ENCODE measurements around the gene OR1J4.

DNA sequence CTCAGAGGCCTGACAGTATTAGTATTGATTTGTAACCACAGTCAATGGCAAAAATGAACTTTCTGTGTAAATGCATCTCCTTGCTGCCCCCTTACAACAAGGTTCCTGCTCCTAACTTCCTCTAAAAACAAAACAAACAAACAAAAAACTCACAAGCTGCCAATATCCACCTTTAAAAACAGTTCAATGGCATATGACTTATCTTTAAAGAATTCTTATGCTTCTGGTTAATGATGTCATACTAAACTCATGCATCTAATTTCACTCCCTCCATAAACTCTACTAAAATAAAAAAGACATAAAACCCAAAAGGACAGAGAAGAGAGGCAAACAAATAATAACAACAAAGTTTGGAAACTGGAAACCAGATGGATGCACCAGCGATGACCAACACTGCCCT lies 17.2 kb downstream of the OR1J4 start:
- TF ChIP-seq, protein P1, sequence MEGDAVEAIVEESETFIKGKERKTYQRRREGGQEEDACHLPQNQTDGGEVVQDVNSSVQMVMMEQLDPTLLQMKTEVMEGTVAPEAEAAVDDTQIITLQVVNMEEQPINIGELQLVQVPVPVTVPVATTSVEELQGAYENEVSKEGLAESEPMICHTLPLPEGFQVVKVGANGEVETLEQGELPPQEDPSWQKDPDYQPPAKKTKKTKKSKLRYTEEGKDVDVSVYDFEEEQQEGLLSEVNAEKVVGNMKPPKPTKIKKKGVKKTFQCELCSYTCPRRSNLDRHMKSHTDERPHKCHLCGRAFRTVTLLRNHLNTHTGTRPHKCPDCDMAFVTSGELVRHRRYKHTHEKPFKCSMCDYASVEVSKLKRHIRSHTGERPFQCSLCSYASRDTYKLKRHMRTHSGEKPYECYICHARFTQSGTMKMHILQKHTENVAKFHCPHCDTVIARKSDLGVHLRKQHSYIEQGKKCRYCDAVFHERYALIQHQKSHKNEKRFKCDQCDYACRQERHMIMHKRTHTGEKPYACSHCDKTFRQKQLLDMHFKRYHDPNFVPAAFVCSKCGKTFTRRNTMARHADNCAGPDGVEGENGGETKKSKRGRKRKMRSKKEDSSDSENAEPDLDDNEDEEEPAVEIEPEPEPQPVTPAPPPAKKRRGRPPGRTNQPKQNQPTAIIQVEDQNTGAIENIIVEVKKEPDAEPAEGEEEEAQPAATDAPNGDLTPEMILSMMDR (IDR thresholded peaks at IDR 0.05), result no peak
- no peak for TF ChIP-seq ZFX (IDR thresholded peaks at IDR 0.05; ENCODE audit: borderline replicate concordance)

Measured in 22Rv1 (cell line).